Islet of Langerhans (tissue), 1 donor: Measurements from ENCODE around the gene ANAPC15.
"Not testable (repeated sequence)": the region's sequence is repeated elsewhere in the genome, so short reads cannot be mapped to it uniquely, and the experiment has no call there.

Experiments
- FAIRE-seq: peaks from one replicate; lab custom pipeline; 2011; peaks lifted over from hg19 to GRCh38; lab: Jason Lieb, UNC

The ANAPC15 gene

DNA sequence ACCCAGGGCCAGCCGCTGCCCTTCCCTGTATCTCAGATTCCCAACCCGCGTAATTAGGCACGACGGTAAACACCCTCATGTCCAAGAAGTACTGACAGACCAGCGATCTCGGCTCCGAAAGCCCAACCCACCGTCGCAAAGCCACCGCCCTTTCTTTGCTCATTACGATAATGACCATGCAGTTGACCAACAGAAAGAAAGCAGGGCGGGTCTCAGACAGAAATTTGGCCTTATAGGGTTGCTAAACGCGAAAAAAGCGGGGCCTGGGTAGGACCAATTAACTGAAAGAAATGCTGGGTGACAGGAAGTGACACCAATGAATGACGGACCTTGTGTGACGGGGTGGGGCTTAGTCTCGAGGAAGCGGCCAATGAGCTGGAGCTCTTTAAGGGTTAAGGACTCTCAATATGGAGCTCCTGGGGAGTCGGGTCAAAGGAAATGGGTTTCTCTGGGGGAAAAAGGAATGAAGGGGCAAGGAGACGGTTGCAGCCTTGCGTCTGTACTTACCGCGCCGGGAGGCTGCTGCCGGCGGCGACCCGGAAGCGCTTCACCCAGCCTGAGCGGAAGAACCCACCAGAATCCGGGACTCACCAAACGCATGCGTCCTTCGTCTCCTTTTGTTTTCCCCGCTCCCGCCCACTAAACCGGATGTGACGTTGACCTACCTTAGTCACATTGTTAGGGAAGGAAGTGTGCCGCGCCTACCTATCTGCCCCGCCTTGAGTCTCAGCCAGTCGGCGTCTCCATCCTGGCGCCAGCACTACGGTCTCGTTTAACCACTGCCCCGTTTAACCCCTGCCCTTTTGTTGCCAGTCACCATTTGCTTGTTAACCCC, at the start of gene ANAPC15:
TSS of gene ANAPC15 (minus strand) at position 553 of the 835 bp plus-strand sequence. CDS start 1,419 bp downstream, outside the sequence.
- peak; percentile 94 for FAIRE-seq

DNA sequence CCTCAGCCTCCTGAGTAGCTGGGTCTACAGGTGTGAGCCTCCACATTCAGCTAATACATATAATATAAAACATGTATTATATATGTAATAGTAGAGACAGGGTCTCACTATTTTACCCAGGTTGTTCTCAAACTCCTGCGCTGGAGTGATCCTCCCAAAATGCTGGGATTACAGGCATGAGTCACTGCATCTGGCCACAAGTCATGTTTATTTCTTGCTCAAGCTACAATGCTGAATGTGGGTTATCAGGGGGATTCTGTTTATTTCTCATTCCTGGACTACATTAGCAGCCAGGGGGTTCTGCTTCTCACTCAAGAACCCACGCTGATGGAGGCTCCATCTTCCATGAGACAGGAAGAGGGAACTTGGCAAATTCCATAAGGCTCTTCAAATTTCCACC, 47.8 kb upstream of the ANAPC15 start:
- FAIRE-seq = no peak

DNA sequence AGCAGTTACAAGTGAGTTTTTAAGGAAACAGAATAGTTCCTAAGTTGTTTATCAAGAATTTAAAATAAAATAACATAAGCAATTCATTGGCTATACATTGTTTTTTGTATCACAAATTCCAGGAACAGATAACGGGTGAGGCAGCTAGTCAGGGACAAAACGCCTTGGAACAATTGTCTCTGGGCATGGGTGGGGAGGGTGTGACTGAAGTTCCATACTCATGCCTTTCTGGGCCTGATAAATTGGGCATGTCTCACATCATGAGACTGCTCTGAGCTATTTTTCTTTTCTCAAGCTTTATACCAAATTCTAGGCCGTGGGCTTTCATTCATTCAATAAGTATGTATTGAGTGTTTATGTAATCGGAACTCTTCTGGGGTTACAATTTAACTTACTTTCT, 44.6 kb upstream of the ANAPC15 start:
- FAIRE-seq = no peak

DNA sequence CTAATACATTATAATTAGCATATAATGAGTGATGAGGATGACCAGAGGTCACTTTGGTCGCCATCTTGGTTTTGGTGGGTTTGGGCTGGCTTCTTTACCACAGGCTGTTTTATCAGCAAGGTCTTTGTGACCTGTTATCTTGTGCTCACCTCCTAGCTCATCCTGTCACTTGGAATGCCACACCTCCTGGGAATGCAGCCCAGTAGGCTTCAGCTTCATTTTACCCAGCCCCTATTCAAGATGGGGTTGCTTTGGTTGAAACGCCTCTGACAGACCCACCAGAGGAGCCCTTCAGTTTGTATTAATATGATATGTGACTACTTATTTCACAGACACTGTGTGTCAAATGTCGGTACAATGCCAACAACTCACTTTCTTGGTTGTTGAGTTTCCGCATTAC, 43.3 kb upstream of the ANAPC15 start:
- FAIRE-seq = no peak

DNA sequence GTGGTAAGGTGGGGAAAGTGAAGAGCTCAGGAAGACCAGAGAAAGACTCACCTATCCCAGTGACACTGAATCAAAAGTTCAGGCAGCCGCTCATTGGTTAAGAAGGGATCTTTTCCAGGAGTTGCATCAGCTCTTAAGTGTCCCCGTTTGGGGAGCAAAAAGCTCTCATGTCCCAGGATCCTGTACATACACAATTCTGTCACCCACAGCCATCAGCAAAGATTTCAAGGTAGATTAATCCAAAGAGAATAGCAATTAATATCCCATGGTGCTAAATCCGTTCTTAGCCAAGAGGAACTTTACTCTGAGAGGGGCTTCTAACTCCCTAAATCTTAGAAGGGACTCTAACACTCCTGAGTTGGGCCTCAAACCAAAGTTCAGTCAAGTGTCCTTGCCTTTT, 42.3 kb upstream of the ANAPC15 start:
- no peak for FAIRE-seq

DNA sequence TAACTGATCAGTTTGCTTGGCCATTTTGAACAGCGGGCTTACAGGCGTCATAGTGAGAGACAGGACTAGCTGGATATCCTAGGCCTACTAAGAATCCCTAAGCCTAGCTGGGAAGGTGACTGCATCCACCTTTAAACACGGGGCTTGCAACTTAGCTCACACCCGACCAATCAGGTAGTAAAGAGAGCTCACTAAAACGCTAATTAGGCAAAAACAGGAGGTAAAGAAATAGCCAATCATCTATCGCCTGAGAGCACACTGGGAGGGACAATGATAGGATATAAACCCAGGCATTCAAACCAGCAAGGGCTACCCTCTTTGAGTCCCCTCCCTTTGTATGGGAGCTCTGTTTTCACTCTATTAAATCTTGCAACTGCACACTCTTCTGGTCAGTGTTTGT, 41.4 kb upstream of the ANAPC15 start:
- not testable (repeated sequence) for FAIRE-seq

DNA sequence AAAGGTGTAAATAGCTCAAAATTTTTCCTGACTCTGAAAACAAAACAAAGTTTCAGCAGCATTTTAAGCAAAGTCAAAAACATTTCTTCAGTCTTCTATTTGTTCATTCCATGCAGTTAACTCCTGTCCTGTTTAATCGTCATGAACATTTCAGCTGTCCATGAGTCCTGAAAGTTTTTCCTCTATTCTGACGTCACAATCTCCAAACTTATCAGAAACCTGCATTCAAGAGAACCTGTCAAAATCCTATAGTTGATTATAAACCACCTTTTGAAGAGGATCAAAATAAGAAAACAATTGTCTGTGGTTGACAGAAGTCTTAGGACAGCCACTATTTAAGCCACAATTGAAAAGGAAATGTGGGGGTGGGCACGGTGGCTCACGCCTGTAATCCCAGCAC, 38.4 kb upstream of the ANAPC15 start:
- no peak for FAIRE-seq

DNA sequence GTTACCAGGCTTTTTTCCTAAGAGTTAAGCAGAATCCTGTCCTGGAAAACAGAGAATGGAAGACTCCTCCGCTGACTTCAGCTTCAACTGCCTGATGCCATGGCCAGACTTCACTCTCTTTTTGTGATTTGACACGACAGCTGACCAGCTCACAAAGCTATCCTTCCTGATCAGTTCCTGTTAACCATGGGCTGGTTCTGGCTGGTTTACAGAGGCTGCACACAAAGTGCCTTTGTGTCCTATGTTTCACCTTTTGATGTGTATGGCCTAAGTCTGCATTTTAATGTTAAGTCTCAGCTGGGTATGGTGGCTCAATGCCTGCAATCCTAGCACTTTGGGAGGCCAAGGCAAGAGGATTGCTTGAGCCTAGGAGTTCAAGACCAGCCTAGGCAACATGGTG, 34.1 kb upstream of the ANAPC15 start:
- no peak for FAIRE-seq

DNA sequence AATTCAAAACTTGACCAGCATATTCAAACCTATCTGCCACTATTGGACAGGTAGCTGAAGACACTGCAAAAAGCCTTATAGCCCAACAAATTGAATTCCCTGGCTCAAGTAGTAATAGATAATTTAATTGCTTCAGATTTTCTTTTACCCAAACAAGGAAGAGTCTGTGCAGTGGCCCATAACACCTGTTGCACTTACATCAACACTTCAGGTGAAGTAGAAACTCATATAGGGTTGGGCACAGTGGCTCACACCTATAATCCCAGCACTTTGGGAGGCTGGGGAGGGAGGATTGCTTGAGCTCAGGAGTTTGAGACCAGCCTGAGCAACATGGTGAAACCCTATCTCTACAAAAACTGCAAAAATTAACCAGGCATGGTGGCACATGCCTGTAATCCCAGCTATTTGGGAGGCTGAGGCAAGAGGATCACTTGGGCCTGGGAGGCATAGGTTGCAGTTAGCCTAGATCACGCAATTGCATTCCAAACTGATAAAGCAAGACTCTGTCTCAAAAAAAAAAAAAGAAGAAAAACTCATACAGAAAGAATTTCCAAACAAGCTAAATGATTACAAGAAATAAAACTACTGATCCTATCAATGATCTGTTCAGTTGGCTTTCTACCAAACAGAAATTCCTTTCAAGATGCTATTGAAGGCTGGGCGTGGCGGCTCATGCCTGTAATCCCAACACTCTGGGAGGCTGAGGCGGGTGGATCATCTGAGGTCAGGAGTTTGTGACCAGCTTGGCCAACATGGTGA, 32.5 kb upstream of the ANAPC15 start:
- no peak for FAIRE-seq

DNA sequence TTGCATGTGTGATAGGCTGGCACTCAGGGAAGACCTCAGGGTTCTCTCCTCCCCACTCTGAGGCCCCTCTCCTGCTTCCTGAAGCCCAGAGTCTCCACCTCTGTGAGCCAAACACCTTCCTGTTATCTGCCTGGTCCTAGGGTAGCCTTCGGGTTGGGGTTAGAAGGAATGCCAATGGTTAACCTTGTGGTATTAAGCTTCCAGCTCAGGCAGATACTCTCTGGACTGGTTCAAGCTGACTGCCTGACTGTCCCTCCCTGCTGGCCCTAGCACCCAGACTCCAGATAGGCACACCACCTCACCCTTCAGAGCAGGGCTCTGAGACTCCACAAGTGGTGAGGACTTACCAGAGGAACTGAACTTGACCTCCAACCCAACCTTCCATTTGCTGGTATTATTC, 30.0 kb upstream of the ANAPC15 start:
- not testable (repeated sequence) for FAIRE-seq

DNA sequence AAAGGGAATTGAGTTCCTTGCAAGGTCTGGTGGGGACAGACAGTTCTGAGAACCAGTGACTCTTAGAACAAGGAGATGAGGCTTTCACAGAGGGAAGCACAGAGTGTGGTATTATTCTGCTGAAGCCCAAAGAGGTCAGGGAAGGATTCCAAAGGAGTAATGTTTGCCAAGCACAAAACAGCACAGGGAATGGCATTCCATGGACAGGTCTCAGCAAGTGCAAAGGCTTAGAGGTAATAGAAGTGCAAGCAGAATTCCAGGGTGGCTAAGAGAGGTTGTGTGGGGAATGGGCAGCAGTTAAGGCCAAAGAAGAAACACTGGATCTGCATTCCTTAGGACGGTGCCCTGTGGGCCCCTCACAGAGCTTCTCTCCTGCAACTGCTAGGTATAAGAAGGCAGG, 29.6 kb upstream of the ANAPC15 start:
- not testable (repeated sequence) for FAIRE-seq

DNA sequence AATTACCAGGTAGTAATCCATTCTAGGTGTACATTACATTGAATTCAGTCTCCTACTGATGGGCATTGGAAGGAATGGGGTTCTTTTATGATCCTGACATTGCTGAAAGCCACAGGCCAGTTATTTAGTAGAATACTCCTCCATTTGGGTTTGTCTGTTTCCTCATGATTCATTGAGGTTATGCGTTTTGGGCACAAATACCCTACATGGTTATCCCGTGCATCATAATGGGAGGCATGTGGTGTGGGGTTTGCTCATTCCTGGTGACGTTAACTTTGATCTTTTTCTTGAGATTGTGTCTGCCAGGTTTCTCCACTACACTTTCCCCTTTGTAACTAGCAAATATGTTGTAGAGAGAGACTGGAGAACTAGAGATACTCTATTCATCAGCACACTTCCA, 28.6 kb upstream of the ANAPC15 start:
- no peak for FAIRE-seq

DNA sequence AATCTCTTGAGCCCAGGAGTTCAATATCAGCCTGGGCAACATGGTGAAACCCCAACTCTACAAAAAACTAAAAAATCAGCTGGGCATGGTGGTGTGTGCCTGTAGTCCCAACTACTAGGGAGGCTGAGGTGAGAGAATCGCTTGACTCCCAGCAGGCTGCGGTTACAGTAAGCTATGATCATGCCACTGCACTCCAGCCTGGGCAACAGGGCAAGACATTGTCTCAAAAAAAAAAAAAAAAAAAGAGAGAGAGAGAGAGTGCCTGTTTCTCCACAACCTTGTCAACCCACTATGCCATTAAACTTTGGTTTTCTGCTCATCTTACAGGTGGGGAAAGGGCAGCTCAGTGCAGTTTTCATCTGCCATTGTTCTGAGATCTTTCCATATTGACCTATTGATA, 28.2 kb upstream of the ANAPC15 start:
- FAIRE-seq = no peak

DNA sequence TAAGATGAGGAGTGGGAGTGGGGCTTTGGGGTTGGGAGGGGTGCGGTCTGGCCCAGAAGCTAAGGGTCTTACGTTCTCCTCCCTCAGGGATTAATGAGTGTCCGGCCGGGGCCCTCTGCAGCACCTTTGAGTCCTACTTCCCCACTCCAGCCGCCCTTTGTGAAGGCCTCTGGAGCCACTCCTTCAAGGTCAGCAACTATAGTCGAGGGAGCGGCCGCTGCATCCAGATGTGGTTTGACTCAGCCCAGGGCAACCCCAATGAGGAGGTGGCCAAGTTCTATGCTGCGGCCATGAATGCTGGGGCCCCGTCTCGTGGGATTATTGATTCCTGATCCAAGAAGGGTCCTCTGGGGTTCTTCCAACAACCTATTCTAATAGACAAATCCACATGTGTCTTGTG, 27.0 kb upstream of the ANAPC15 start:
- no peak for FAIRE-seq

DNA sequence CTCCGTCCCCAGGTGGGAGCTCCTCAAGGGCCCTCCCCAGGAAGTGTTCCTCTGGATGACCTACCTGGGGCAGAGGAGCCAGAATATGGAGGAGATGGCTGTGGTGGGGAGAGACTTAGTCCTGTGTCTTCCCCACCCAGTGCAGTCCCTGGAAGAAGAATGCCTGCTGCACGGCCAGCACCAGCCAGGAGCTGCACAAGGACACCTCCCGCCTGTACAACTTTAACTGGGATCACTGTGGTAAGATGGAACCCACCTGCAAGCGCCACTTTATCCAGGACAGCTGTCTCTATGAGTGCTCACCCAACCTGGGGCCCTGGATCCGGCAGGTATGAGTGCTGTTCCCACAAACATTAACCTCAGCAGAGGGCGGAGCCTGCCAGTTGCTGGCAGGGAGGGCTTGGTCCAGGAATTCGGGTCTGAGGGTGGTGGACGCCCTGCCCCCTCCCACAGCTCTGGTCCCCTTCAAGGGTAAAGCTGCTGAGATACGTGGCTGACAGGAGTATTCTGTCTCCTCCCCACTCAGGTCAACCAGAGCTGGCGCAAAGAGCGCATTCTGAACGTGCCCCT, 26.4 kb upstream of the ANAPC15 start:
- FAIRE-seq = no peak

DNA sequence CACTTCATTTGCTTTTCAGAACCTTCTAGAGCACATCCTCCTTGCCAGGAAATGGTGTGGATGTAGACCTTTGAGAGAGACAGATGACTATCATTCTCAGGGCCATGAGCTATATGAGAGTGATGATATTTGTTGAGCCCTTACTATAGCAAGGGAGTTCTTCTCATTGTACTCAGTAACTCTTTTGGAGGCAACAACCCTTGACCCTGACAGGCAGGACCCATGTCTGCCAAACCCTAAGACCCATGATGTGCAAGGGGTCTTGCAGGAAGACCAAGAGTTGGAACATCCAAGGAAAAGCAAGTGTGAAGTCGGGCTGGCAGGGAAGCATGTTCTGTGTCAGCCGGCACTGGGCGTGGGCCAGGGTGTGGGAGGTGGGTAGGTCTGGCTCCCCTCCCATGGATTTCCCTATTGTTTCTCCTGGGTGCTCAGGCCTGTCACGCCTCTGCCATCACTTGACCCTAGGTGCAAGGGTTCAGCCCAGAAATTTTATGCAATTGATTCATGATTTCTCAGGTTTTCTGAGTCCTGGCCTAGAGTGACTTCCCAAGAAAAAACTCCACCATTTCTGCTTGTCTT, 24.3 kb upstream of the ANAPC15 start:
- FAIRE-seq = no peak

DNA sequence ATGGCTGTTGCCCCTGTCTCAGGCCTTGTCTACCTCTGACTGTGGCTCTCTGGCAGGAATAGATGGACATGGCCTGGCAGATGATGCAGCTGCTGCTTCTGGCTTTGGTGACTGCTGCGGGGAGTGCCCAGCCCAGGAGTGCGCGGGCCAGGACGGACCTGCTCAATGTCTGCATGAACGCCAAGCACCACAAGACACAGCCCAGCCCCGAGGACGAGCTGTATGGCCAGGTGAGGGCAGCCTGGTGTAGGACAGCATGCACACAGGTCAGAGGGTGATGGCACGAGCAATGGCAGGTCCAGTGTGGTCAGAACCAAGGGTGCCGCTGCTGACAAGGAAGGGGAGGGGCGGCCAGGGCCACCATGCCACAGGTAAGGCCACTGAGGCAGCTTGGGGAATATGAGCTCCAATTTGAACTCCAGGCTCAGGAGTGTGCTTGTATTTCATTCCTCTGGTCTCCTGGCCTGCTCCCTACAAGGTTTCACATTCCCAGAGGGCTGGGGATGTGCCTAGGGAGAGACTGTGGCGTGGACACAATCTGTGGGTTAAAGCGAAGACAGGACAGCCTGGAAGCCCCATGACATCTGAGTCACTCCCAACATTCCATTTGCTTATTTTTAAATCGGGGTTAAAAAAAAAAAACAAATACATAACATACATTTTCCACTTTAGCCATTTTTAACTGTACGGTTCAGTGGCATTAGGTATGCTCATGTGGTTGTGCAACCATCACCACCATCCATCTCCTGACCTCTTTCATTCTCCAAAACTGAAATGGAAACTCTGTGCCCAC, 23.6 kb upstream of the ANAPC15 start:
- no peak for FAIRE-seq

DNA sequence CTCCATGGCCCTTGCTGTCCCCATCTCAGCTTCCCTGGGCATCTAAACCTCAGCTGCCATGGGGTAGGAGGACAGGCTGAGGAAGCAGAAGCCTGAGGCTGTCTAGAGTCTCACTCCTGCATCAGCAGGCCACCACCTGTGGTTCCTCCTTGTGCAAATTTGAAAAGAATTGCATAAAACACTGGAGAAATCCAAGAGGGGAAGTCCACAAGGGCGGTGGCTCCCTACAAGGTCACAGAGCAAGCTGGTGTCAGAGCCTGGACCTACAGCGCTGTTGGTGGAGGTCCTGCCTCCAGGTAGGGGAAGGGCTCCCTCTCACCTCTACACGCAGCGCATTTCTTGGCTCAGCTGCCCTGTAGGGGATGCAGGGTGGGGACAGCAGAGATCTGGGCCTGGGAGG, 23.0 kb upstream of the ANAPC15 start, which contains the start of gene FOLR3:
TSS of gene FOLR3 (plus strand) at position 253 of the 400 bp plus-strand sequence. CDS start 228 bp downstream, outside the sequence.
- not testable (repeated sequence) for FAIRE-seq

DNA sequence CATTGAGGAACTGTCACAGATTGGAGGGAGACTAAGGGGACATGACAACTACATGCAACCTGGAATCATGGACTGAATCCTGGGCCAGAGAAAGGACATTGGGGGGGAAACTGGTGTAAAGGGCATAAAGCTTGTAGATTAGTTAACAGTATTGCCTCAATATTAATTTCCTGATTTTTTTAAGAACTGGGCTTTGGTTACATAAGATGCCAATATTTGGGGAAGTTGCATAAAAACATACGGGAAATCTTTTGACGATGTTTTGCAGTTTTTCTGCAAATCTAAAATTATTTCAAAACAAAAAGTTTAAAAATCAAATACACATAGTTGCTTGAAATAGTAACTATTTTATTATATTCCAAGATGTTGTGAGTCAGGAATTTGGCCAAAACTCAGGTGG, 20.2 kb upstream of the ANAPC15 start:
- FAIRE-seq = no peak

DNA sequence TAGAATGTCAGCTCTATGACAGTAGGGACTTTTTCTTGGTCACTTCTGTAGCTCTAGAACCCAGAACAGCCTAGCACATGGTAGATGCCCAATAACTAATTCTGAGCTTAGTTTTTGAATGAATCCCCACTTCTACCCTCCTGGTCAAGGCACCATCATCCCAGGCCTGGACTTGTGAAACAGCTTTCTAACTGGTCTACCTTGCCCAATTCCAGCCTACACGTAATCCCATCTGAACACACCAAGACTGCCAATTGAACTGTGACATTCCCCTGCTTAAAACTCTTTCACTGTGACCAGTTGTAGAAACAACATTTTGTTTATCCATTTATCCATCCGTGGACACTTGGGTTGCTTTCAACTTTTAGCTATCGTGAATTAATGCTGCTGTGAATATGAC, 16.9 kb upstream of the ANAPC15 start:
- no peak for FAIRE-seq

DNA sequence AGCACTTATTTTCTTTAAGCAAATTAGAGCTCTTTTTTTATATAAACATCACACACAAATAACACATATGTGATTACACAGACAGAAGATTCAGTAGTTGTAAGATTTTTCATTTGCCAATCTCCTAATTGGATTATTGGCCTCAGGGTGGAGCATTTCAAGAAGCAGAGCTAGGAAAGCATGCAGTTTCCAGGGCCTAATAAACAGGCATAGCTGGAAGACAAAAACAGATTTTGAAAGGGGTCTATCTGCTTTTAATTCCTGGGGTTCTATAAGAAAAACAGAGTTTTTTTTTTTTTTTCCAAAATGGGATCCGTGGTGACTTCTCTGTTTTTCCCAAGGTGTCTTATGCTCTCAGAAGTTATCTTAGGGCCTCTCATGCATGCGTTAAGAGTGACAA, 15.4 kb upstream of the ANAPC15 start:
- FAIRE-seq = no peak

DNA sequence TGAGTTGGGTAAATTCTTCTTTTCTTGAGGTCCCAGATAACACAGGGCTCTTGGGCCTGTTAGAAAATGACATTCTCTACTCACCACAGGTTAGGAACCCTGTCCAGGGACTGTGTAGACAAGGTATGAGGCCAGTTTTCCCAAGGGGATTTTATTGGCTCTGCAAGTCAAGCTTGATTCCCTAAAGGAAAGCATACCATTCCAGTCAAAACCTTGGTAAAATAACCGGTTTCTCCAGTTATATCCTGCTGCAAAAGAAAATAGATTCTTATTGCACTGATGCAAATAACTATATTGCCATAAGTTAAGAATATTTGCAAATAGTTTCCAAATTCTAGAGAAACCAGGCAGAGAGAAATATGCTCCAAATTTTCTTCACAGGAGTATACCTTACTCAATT, 13.5 kb upstream of the ANAPC15 start:
- FAIRE-seq = no peak
